Omental fat pad (tissue), 4 donors: ENCODE data around the gene GPER1. TPM values are rescaled to one million over a fixed set of nuclear protein-coding genes. Genes with fewer than 3 reads are reported as not detected.

Experiments
- ATAC-seq: fragments of 150-250 bp; one replicate; pipeline ENCODE4 v1.9.1; 2016; ENCODE audit warnings: mild to moderate bottlenecking, moderate library complexity; ENCODE audit not compliant: low FRiP score
- DNase-seq: peaks from one replicate; pipeline ENCODE4 v3.0.0-alpha.2; 2019; ENCODE audit warnings: low spot score
- CTCF ChIP-seq, 3 donors: fragments of 450-650 bp; IDR thresholded peaks; one replicate each; pipeline ENCODE4 v1.5.1; 2016 to 2017; ENCODE audit warnings: antibody characterized with exemption in 3 of 3, mild to moderate bottlenecking in 3 of 3, moderate library complexity in 2 of 3
- total RNA-seq, 4 donors: library from RNA; depleted of rRNA; stranded (reverse); fragments of >200 nt; gene quantifications; one replicate each; pipeline ENCODE4 v1.1.0, GENCODE V29; 2016

Gene GPER1
- total RNA-seq, 4 donors from 2014 or later = 3.2 to 18.9 (median 4.1) TPM

- TF ChIP-seq CTCF (IDR thresholded peaks at IDR 0.05) = no peak
- ATAC-seq (no peak), DNase-seq (no peak)
Measured at GRCh38 chr7:1099637-1100036, 11.7 kb downstream of the GPER1 start.

GRCh38 chr7:1100386-1100785 is 12.5 kb downstream of the GPER1 start:
- no peak for TF ChIP-seq CTCF (IDR thresholded peaks at IDR 0.05)
- DNase-seq (no peak), ATAC-seq (no peak)

GRCh38 chr7:1100834-1101562 is 13.1 kb downstream of the GPER1 start:
- DNase-seq = no peak
- TF ChIP-seq CTCF (IDR thresholded peaks at IDR 0.05) = no peak
- no peak for ATAC-seq

- ATAC-seq (no peak), DNase-seq (no peak)
- no peak for TF ChIP-seq CTCF (IDR thresholded peaks at IDR 0.05)
Measured at GRCh38 chr7:1101563-1102431, 13.9 kb downstream of the GPER1 start.

GRCh38 chr7:1103009-1103788 is 15.3 kb downstream of the GPER1 start:
- DNase-seq (no peak), ATAC-seq (no peak)
- no peak for TF ChIP-seq CTCF (IDR thresholded peaks at IDR 0.05)

- no peak for TF ChIP-seq CTCF (IDR thresholded peaks at IDR 0.05)
- ATAC-seq = no peak
- no peak for DNase-seq
Measured at GRCh38 chr7:1103789-1104515, 16.0 kb downstream of the GPER1 start.
